ENCODE data around the gene ZNF414.

Gene ZNF414

DNA sequence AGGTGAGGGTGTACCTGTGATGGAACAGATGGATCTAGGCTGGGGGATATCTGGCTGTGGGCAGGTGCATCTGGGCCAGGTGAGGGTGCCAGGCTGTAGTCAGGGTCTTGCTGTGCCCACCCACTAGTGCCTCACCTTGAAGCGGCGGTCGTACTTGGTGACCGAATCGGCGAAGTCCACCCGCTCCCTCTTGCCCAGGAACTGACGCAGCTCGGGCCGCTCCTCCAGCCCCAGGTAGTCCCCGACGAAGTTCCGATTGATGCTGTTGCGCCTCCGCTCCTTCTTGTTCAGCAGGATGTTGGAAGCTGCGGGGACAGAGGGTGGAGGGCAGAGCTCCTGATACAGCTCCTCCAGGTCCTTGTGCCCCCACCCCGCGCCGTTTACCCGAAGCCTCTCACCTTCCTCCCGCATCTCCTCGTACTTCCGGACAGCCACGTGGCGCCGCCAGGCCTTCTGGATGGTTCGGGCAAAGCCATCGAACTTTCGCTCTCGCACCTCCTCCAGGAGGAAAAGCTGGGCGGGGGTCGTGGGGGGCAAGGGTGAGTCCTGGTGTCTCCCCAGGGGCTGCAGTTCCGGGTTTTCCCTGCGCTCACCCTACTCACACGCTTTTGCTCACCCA, 16.2 kb upstream of the ZNF414 start:
- H3K9me3 ChIP-seq (ENCODE audit: insufficient read depth, low read length, severe bottlenecking): no peaks in the 10 kb centered on the region
- H3K79me2 ChIP-seq (ENCODE audit: insufficient read depth, low read length): no peaks in the 10 kb centered on the region
- no peak overlapping the region for H2AFZ ChIP-seq (ENCODE audit: low read depth, low read length)
- no peak overlapping the region for H3K4me2 ChIP-seq (ENCODE audit: insufficient read depth, low read length)
- no peaks in the 10 kb centered on the region for H4K20me1 ChIP-seq (ENCODE audit: insufficient read depth, low read length)
- TF ChIP-seq, protein P1, sequence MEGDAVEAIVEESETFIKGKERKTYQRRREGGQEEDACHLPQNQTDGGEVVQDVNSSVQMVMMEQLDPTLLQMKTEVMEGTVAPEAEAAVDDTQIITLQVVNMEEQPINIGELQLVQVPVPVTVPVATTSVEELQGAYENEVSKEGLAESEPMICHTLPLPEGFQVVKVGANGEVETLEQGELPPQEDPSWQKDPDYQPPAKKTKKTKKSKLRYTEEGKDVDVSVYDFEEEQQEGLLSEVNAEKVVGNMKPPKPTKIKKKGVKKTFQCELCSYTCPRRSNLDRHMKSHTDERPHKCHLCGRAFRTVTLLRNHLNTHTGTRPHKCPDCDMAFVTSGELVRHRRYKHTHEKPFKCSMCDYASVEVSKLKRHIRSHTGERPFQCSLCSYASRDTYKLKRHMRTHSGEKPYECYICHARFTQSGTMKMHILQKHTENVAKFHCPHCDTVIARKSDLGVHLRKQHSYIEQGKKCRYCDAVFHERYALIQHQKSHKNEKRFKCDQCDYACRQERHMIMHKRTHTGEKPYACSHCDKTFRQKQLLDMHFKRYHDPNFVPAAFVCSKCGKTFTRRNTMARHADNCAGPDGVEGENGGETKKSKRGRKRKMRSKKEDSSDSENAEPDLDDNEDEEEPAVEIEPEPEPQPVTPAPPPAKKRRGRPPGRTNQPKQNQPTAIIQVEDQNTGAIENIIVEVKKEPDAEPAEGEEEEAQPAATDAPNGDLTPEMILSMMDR (IDR thresholded peaks at IDR 0.05; ENCODE audit: borderline replicate concordance, extremely low read depth, low read length, poor library complexity, severe bottlenecking): no peak
- no peak for TF ChIP-seq EZH2 (IDR thresholded peaks at IDR 0.05; ENCODE audit: borderline replicate concordance, low read depth, low read length, severe bottlenecking)
- no peak overlapping the region for H3K27ac ChIP-seq (ENCODE audit: low read length)
- no peaks in the 10 kb centered on the region for H3K4me1 ChIP-seq (ENCODE audit: insufficient read depth, low read length)
- DNase-seq (no peak), ATAC-seq (ENCODE audit: insufficient read depth, low read depth) (no peak)
- no peak overlapping the region for H3K9ac ChIP-seq (ENCODE audit: low read depth, low read length)
- no peaks in the 10 kb centered on the region for H3K36me3 ChIP-seq (ENCODE audit: insufficient read depth, low read length)
- no peaks in the 10 kb centered on the region for H3K27me3 ChIP-seq (ENCODE audit: insufficient read depth, low read length, poor library complexity)
- H3K4me3 ChIP-seq (ENCODE audit: low read depth in 1 of 2, low read length in 2 of 2): no peak overlapping the region

- no peak for DNase-seq
- Histone ChIP-seq H3K4me1 (ENCODE audit: insufficient read depth, low read length) (no peaks in the 10 kb centered on the region), H3K27ac (ENCODE audit: low read length) (no peak overlapping the region), H2AFZ (ENCODE audit: low read depth, low read length) (no peak overlapping the region), H3K4me3 (ENCODE audit: low read depth in 1 of 2, low read length in 2 of 2) (no peak overlapping the region), H3K36me3 (ENCODE audit: insufficient read depth, low read length) (no peaks in the 10 kb centered on the region), H3K4me2 (ENCODE audit: insufficient read depth, low read length) (no peak overlapping the region), H3K9me3 (ENCODE audit: insufficient read depth, low read length, severe bottlenecking) (no peaks in the 10 kb centered on the region), H3K27me3 (ENCODE audit: insufficient read depth, low read length, poor library complexity) (no peaks in the 10 kb centered on the region), H3K79me2 (ENCODE audit: insufficient read depth, low read length) (no peaks in the 10 kb centered on the region), H3K9ac (ENCODE audit: low read depth, low read length) (no peak overlapping the region), H4K20me1 (ENCODE audit: insufficient read depth, low read length) (no peaks in the 10 kb centered on the region)
- ATAC-seq (ENCODE audit: insufficient read depth, low read depth): no peak
- TF ChIP-seq, protein P1 (IDR thresholded peaks at IDR 0.05; ENCODE audit: borderline replicate concordance, extremely low read depth, low read length, poor library complexity, severe bottlenecking): no peak
- no peak for TF ChIP-seq EZH2 (IDR thresholded peaks at IDR 0.05; ENCODE audit: borderline replicate concordance, low read depth, low read length, severe bottlenecking)
Measured at GRCh38 chr19:8529369-8530006, 15.5 kb upstream of the ZNF414 start.

- TF ChIP-seq EZH2 (IDR thresholded peaks at IDR 0.05; ENCODE audit: borderline replicate concordance, low read depth, low read length, severe bottlenecking): no peak
- TF ChIP-seq, protein P1 (IDR thresholded peaks at IDR 0.05; ENCODE audit: borderline replicate concordance, extremely low read depth, low read length, poor library complexity, severe bottlenecking): no peak
- H3K36me3 ChIP-seq (ENCODE audit: insufficient read depth, low read length): no peaks in the 10 kb centered on the region
- H3K4me2 ChIP-seq (ENCODE audit: insufficient read depth, low read length): no peak overlapping the region
- H2AFZ ChIP-seq (ENCODE audit: low read depth, low read length): no peak overlapping the region
- DNase-seq (no peak), ATAC-seq (ENCODE audit: insufficient read depth, low read depth) (no peak)
- no peaks in the 10 kb centered on the region for H3K79me2 ChIP-seq (ENCODE audit: insufficient read depth, low read length)
- no peak overlapping the region for H3K9ac ChIP-seq (ENCODE audit: low read depth, low read length)
- no peaks in the 10 kb centered on the region for H3K4me1 ChIP-seq (ENCODE audit: insufficient read depth, low read length)
- H3K27me3 ChIP-seq (ENCODE audit: insufficient read depth, low read length, poor library complexity): no peaks in the 10 kb centered on the region
- H3K4me3 ChIP-seq (ENCODE audit: low read depth in 1 of 2, low read length in 2 of 2): no peak overlapping the region
- no peaks in the 10 kb centered on the region for H4K20me1 ChIP-seq (ENCODE audit: insufficient read depth, low read length)
- H3K27ac ChIP-seq (ENCODE audit: low read length): no peak overlapping the region
- no peaks in the 10 kb centered on the region for H3K9me3 ChIP-seq (ENCODE audit: insufficient read depth, low read length, severe bottlenecking)
Measured at GRCh38 chr19:8528500-8528899, 14.5 kb upstream of the ZNF414 start.
